HL-60/S4 (cell line): ENCODE measurements around the gene DYDC1.
"Not testable (repeated sequence)": the region's sequence is repeated elsewhere in the genome, so short reads cannot be mapped to it uniquely, and the experiment has no call there.

Source experiments
- in situ Hi-C: fragments of 300-500 bp; cut with MboI; formaldehyde crosslinking; loops from 2 replicates; pipeline ENCODE4 v1.14.3; 2022; ENCODE audit warnings: low sequenced_read_pairs

The DYDC1 gene

DNA sequence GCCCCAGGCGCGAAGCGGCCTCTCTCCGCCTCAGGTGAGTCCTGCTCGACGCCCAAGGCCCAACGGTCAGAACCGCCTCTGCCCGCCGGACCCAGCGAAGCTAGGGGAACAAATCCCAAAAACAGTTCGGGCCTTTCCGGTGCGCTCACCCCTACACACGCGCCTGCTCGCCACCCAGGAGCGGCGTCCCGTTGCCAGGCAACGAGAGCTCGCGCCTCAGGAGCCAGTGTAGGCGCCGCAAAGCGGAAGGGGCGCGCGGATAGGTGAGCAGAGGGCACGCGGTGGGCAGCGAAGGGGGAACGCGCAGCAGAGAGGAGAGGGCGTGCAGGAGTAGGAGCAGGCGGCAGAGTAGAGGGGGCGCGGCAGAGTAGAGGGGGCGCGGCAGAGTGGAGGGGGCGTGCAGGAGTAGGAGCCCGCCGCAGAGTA is at the start of gene DYDC1, which contains the start of gene DYDC2:
TSS of gene DYDC1 (minus strand) at position 193 of the 426 bp plus-strand sequence. CDS start 4,154 bp downstream, outside the sequence.
TSS of gene DYDC2 (plus strand) at position 219 of the 426 bp plus-strand sequence. CDS start 5,663 bp downstream, outside the sequence.
- in situ Hi-C loops, result no loop called here

DNA sequence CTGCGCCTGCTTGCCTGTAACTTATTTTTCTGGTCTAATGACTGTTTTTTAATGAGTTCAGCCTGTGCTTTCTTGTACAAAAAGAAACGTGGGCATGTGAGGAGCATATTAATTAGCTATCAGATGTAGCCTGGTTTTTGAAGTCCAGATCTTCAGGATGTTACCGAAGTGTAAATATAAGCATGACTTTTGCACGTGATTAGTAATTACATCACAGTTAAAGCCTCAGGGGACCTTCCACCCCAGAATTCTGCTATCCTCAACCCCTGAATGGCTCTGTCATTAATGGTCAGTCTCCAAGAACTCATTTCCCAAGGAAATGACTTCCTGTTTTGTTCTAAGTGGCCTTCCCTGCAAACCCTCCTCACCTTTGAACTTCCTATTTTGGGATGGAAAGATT is 49.6 kb upstream of the DYDC1 start:
- in situ Hi-C loops, result no loop called here

DNA sequence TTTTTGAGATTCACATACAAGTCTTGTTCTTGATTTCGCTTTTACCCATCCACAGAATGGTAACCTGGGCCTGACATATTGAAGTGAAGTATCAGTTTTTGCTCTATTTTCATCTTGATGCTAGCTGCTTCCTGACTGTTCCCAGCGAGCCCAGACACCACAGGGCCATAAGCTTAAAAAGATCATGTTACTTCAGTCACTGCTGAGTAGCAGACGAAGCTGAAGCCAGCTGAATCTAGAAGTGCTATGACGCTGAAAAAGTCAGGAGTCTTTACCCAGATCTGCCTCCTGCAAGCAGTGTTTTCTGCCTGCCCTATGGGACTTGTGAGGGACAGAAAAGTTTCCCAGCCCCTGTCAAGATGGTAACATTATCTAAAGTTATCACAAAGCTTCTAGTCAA is 49.1 kb upstream of the DYDC1 start:
- in situ Hi-C loops, result no loop called here

DNA sequence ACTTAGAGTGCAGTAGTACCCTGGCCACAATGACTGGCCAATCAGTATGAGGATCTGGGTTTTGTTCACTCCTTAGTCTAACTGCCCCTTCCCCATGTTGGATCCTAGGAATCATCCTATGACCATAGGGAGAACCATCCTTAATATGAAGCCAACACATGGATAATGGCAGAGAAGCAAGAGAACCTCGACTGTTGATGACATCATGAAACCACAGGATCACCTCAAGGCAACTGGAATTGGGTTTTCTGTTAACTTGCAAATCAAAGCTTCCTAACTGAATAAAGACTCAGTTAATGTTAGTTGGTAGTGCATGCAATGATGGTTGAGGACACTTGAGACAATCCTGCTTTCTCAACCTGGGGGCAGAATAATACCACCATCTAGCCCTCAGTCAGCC is 48.5 kb upstream of the DYDC1 start:
- in situ Hi-C loops, result no loop called here

DNA sequence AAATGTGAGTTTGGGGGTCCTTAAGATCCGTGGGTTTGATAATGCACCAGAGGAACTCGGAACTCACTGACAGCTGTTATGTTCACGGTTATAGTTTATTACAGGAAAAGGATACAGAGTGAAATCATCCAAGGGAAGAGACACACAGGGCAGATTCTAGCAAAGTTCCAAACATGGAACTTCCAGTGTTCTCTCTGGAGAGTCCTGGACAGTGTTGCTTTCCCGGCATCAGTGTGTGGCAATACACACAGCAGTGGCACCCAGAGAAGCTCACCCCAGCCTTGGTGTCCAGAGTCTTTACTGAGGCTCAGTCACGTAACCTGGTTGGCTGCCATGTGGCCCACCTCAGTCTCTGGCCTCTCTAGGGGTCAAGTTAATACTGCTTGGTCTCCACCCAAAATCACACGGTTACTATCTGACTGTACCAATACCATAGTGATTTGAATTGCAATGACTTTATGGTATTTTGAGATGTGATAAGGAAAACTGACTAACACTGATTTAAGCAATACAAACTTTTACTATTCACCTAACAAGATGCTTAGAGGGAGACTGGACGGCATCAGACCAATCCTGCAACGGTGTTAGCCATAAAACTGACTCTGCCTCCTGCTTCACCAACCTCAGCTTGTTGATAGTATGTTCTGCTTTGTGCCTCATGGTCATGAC is 43.7 kb upstream of the DYDC1 start:
- in situ Hi-C loops, result no loop called here

DNA sequence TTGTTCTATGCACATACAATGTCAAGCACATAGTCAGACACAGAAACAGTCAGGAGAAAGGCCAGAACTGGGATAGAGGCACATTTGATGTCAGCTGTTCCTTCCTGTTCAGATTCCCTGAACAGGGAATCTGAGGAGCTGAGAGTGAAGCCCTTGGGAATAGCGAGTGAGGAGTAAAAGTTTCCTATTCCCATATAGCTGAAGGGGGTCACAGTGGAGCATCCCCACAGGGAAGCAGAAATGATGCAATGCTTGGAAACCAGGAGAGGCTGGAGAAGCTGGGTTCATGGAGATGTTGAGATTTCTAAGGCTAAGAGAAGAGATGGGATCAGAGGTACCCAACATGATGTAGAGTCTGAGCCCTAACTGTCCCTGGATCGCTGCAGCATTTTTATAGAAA is 40.5 kb upstream of the DYDC1 start:
- in situ Hi-C loops, result no loop called here

DNA sequence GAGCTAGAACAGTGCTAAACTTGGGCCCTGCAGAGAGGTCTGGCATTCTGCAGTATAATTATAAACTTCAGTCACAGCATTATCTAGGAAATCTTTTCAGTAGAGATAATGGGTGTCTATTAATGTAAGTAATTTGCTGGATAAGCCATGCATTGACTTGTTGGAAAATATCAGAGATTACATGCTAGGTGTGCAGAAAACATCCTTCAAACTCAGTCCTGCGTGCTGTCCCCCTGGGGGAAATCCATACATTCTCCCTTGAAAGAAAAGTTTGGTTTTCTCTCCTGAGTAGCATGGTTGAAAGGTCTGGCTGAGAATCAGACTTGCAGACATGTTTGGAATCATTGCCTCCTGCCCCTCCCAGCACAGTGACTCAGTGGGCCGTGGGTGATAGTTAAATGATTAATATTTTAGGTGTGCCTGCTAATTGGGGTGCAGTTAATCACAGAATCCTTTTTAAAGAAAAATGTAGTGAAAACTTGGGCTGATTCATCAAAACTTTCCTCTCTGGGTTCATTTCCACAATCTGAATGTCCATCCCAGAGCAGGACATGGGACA is 37.9 kb upstream of the DYDC1 start:
- in situ Hi-C loops, result no loop called here

DNA sequence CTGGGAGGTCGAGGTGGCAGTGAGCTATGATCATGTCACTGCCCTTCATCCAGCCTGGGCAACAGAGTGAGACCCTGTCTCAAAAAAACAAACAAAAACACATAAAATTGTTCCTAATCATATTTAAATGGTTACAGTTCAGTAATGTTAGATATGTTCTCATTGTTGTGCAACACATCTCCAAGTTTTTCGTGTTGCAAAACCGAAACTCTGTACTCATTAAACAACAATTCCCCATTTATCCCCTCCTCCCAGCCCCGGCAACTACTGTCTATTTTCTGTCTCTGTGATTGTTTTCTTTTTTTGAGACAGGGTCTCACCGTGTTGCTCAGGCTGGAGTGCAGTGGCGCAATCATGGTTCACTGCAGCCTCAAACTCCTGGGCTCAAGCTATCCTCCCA is 35.7 kb upstream of the DYDC1 start:
- in situ Hi-C loops, result no loop called here

DNA sequence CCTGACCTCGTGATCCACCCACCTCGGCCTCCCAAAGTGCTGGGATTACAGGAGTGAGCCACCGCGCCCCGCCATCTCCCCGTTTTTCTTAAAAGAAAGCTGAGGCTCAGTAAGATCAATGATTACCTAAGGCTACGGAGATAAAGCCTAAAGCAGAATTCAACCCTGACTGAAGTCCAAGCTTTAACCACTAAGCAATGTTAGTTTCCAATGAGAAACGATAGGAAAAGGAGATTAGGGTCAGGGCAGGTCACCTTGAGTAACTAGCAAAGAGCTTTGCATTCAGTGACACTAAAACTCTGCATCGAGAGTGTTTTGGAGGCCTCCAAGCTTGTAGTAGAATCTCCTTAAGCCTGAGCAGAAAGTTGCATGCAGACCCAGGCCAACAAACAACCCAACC is 34.2 kb upstream of the DYDC1 start:
- in situ Hi-C loops, result no loop called here

DNA sequence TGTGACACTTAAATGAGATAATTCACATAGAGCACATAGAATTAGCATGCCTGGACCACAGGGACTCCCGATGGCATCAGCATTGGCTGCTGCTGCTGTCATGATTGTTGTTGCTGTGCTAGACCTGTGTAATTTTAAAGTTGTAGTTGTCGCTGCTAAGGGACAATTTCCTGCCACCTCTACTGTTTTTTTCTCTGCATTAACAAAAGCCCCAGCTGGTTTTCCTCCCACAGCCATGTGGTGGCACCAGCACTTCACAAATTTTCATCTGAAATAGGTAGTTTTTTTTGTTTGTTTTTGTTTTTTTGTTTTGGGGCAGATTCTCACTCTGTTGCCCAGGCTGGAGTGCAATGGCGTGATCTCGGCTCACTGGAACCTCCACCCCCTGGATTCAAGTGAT is 26.4 kb upstream of the DYDC1 start:
- in situ Hi-C loops, result no loop called here

DNA sequence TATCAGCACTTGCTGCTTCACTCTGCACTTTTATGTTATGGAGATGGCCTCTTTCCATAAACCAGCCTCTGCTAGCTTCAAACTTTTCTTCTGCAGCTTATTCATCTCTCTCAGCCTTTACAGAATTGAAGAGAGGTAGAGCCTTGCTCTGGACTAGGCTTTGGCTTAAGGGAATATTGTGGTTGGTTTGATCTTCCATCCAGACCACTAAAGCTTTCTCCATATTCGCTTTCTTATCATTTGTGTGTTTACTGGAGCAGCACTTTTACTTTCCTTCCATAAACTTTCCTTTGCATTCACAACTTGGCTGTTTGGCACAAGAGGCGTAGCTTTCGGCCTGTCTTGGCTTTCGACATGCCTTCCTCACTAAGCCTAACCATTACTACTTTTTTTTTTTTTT is 23.6 kb upstream of the DYDC1 start:
- in situ Hi-C loops, result no loop called here

DNA sequence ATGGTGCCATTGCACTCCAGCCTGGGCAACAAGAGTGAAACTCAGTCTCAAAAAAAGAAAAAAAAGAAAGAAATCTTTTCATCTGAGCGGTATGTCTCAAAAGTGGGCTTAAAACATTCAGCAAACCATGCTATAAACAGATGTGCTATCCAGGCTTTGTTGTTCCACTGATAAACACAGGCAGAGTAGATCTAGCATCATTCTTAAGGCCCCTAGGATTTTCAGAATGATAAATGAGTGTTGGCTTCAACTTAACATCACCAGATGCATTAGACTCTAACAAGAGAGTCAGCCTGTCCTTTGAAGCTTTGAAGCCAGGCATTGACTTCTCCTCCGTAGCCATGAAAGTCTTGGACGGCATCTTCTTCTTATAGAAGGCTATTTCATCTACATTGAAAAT is 23.1 kb upstream of the DYDC1 start:
- in situ Hi-C loops, result no loop called here

DNA sequence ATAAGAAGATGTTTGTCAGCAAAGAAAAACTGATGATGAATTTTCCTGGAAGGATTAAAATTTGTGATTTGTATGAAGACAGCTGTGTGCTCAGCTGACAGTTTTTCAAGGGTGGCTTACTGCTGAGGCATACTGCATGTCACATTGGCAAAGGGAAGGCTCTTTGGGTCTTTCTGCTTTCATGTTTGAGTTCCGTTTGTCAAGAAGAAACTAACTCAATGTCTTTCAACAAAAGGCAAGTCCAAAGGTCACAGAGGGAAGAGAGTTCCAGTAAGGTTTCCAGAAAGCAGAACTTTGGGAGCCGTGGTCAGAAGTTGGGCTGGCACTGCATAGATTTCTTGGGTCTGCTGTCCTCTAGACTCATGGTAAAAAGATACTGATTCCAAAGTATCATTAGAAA is 16.9 kb upstream of the DYDC1 start:
- in situ Hi-C loops, result no loop called here

DNA sequence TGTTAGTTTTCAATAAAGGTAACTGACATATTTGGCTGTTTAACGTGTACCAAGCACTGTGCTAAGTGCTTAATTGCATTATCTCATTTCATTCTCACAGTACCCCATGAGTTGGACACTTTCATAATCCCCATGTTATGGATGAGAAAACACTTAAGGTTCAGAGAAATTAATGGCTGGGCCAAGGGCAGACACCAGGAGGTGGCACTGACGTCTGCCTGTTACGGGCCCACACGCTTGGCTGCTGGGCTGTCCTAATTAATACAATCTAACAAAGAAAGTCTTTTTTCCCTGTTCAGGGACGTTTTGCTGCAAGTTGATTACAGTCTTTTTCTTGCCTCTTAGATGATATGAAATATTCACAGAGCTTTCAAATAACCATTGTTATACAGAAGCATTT is 16.1 kb upstream of the DYDC1 start:
- in situ Hi-C loops, result no loop called here

DNA sequence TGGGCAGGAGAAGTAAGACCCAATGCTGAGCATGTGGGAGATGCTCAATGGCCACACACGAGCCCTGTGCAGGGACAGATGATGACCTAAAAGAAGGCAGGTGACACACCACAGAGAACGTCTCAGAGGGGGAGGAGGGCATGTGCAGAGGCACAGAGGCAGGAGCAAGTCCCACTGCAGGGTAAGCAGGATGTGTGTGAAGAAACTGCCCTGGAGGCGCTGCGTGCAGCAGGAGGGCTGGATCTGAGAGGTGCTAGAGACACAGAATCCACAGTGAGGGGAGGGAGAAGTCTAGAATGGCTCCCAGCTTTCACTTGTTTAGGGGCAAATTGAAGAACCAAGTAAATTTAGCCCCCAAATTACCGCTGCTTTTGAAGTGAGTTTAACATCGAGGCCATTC is 14.9 kb upstream of the DYDC1 start:
- in situ Hi-C loops, result no loop called here

DNA sequence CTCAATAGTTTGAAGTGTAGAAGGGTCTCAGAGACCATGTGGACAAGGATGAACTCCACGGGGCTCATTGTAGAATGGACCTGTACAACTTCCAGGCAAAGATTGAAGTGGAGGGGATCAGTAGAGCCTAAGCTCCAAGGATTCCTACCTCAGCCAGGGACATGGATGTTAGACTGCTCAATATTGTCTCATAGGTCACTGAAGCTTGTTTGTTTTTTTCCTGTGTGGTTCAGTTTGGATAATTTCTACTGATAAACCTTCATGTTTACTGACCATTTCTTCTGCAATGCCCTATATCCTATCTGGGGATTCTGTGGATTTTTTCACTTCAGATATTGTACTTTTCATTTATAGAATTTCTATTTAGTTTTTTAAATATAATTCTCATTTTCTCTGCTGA is 9.0 kb upstream of the DYDC1 start:
- in situ Hi-C loops, result no loop called here

DNA sequence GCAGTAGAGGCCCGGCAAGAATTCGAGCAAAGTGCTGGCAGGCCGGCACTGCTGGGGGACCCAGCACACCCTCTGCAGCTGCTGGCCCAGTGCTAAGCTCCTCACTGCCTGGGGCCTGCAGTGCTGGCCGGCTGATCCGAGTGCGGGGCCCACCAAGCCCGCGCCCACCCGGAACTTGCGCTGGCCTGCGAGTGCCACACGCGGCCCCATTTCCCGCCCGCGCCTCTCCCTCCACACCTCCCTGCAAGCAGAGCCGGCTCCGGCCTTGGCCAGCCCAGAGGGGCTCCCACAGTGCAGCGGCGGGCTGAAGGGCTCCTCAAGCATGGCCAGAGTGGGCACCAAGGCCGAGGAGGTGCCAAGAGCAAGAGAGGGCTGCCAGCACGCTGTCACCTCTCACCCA is 3.1 kb upstream of the DYDC1 start:
- in situ Hi-C loops, result no loop called here

DNA sequence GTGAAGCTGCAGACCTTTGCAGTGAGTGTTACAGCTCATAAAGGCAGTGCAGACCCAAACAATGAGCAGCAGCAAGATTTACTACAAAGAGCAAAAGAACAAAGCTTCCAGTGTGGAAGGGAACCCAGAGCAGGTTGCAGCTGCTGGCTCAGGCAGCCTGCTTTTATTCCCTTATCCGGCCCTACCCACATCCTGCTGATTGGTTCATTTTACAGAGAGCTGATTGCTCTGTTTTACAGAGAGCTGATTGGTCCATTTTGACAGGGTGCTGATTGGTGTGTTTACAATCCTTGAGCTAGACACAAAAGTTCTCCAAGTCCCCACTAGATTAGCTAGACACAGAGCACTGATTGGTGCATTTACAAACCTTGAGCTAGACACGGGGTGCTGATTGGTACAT is 2.4 kb upstream of the DYDC1 start:
- in situ Hi-C loops, result not testable (repeated sequence)

DNA sequence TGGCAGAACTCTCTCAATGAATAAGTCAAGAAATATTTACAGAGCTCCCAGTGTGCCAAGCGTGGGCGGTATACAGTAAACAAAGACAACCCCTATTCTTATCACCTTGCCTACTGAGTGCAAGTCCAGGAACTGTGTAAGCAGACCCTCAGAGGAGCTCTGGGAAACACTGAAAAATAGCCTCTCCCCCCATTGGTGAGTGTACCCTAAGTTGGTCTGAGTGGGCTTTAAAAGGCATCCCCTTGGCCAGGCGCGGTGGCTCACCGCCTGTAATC is 1.2 kb upstream of the DYDC1 start:
- in situ Hi-C loops, result no loop called here

DNA sequence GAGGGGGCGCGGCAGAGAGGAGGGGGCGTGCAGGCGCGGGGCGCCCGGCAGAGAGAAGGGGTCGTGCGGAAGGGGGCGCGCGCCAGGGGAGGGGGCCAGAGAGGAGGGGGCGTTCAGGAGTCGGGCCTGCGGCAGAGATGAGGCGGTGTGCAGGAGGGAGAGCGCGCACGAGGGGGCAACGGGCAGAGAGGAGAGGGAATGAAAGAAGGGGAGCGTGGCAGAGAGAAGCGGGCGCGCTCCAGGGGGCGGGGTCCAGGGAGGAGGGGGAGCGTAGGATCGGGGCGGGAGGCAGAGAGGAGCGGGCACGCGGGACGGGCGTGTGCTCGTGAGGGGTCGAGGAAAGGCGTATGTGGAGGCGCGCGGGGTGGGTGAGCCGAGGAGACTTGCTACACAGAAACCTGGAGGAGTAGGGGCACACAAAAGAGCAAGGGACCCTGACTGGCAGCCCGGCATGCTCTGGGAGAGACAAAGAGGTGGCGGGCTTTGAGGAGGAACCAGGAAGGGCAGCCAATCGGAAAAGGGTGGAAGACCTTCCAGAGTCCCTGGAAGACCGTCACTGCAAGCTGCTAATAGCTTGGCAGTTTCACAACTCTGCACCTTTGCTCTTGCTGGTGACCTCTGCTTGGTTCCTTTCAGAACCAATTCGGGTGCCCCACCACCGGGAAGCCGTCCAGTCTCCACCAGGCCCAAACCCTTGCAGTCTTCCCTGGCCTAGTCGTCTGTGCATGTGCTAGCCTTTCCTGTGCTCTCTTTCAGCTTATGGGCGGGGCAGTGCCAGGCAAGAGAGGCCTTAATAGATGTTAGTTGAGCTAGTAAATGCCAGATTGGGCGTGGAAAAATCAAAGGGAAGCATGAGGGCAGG is 665 bp upstream of the DYDC1 start:
- in situ Hi-C loops, result no loop called here

DNA sequence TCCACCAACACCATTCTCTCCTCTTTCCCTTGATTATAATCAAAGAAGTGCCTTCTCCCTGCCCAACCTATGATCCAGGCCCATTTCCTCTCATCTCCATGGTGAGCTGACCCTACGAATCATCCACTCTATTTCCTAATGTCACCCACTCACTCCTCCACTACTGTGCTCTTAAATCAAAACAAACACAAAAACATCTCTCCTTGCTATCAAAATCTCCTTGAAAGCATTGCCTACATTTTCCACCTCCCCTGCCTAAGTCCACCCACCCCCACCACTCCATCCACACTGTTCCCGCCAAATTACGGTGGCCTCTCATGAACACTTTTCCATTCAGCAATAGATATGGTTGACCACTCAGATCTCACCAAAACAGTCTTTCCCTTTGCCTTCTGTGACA is 5.3 kb downstream of the DYDC1 start:
- in situ Hi-C loops, result no loop called here

DNA sequence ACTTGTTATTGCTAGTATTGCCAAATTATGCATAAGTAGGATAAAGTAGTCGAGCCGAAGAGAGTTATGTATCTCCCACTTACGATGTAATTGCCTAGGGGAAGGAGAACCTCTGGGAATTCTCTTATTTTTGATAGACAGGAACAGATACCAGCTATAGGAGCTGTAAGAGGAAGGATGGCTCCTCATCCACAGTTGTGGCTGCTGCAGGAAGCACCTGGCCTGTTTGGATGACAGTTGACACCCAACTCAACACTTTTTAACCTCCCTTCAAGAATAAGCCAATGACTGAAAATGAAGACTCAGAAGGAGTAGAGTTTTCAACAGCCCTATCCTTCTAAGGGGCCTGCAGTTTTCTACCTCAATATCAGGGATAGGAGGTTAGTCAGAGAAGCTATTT is 6.3 kb downstream of the DYDC1 start:
- in situ Hi-C loops, result no loop called here
